ENCODE measurements around the gene HLCS. TPM values are rescaled to one million over a fixed set of nuclear protein-coding genes. Genes with fewer than 3 reads are reported as not detected.

HLCS gene
- total RNA-seq, 1 experiment from 2014 or later: 12.7 TPM

DNA sequence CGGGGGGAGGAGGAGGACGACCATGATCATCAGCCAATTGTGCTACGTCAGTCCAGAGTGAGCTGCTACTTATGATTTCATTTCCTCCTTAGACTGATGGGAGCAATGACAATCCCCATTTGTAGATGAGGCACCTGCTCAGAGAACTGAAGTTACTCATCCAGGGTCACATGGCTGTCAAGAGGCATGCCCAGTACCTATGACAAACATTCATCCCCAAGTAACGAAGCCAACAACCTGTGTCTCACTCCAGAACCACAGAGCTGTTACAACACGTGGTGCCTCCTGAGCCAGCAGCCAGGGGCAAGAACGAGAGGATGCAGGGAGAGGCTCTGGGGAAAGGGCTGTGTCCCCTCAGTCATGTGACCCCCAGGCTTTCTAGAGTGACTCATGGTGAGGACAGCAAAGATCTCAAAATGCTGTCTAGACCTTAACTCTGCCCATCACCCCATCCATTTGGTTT lies 173.9 kb downstream of the HLCS start:
- peaks cover 11 to 20% of the 10 kb centered on the region in 2 experiments for H3K4me1 Mint-ChIP-seq

More for the DNA sequence above, 173.9 kb downstream of the HLCS start:
- no peak overlapping the region for H2BK20ac ChIP-seq (ENCODE audit: low read depth, low read length, poor library complexity, severe bottlenecking)
- no peak overlapping the region for H3K14ac ChIP-seq (ENCODE audit: insufficient read depth, low read length)
- no peaks in the 10 kb centered on the region for H4K20me1 ChIP-seq (ENCODE audit: control insufficient read depth, insufficient read depth, insufficient read length)
- no peak overlapping the region for H2AK5ac ChIP-seq (ENCODE audit: insufficient read length, low read length)
- no peak overlapping the region for H4K8ac ChIP-seq (replicated peaks; ENCODE audit: insufficient read length, low read depth, low read length)
- H3T11ph ChIP-seq (ENCODE audit: low read length): no peak overlapping the region
- no peak overlapping the region for H3K4ac ChIP-seq (ENCODE audit: low read depth, low read length)
- H3K4me2 ChIP-seq (ENCODE audit: insufficient read depth, insufficient read length, low read length): no peak overlapping the region
- H2BK5ac ChIP-seq (ENCODE audit: insufficient read length, low read length): no peak overlapping the region
- H3K9me3 Mint-ChIP-seq: no peaks in the 10 kb centered on the region; a peak in 1 of 5 replicates
- no peak overlapping the region for H2BK120ac ChIP-seq (ENCODE audit: low read depth, low read length, poor library complexity, severe bottlenecking)
- no peaks in the 10 kb centered on the region for H3K27me3 ChIP-seq (ENCODE audit: insufficient read depth, low read length)
- H4K91ac ChIP-seq (ENCODE audit: insufficient read length, low read depth, low read length): no peak overlapping the region
- H3K79me1 ChIP-seq (ENCODE audit: insufficient read depth, low read depth, low read length, poor library complexity, severe bottlenecking): no peaks in the 10 kb centered on the region
- H3K4me1 ChIP-seq (ENCODE audit: insufficient read depth, low read length): peaks cover 7% of the 10 kb centered on the region; the same call in 1 of the 2 replicates
- H3K4me3 Mint-ChIP-seq: no peak overlapping the region
- H3K36me3 Mint-ChIP-seq (ENCODE audit: insufficient read depth in 1 of 3, low read depth in 3 of 3): no peaks in the 10 kb centered on the region; a peak in 1 of 7 replicates
- no peaks in the 10 kb centered on the region for H3K9me3 ChIP-seq (ENCODE audit: control insufficient read depth, low read depth, low read length)
- TF ChIP-seq, protein P1, sequence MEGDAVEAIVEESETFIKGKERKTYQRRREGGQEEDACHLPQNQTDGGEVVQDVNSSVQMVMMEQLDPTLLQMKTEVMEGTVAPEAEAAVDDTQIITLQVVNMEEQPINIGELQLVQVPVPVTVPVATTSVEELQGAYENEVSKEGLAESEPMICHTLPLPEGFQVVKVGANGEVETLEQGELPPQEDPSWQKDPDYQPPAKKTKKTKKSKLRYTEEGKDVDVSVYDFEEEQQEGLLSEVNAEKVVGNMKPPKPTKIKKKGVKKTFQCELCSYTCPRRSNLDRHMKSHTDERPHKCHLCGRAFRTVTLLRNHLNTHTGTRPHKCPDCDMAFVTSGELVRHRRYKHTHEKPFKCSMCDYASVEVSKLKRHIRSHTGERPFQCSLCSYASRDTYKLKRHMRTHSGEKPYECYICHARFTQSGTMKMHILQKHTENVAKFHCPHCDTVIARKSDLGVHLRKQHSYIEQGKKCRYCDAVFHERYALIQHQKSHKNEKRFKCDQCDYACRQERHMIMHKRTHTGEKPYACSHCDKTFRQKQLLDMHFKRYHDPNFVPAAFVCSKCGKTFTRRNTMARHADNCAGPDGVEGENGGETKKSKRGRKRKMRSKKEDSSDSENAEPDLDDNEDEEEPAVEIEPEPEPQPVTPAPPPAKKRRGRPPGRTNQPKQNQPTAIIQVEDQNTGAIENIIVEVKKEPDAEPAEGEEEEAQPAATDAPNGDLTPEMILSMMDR (conservative IDR thresholded peaks at IDR 0.05): no peak
- no peak for DNase-seq
- no peak overlapping the region for H3K27ac Mint-ChIP-seq
- no peak overlapping the region for H3K23ac ChIP-seq (ENCODE audit: insufficient read length, low read depth, low read length)
- WGBS (ENCODE audit: extremely low coverage, insufficient read length, low lambda C conversion rate): no CpG with 5 or more reads among the region's 6 CpGs
- no peak overlapping the region for H3K18ac ChIP-seq (ENCODE audit: insufficient read length, low read depth, low read length)
- no peak overlapping the region for H3K27ac ChIP-seq (ENCODE audit: insufficient read length, low read depth, low read length)
- H2BK12ac ChIP-seq (ENCODE audit: insufficient read length, low read depth, low read length): no peak overlapping the region
- no peaks in the 10 kb centered on the region for H3K27me3 Mint-ChIP-seq (ENCODE audit: low read depth)
- H2AFZ ChIP-seq (ENCODE audit: low read length): no peak overlapping the region
- no peak overlapping the region for H3K9ac ChIP-seq (ENCODE audit: extremely low read depth, insufficient read length, low read length)
- no peaks in the 10 kb centered on the region for H3K79me2 ChIP-seq (ENCODE audit: insufficient read depth, low read length)
- no peak overlapping the region for H2BK15ac ChIP-seq (ENCODE audit: low read depth, low read length)
- H3K23me2 ChIP-seq (ENCODE audit: insufficient read length, low read depth, low read length, poor library complexity, severe bottlenecking): no peaks in the 10 kb centered on the region
- no peak overlapping the region for H3K56ac ChIP-seq (ENCODE audit: insufficient read length, low read depth, low read length)
- no peak overlapping the region for H4K5ac ChIP-seq (ENCODE audit: insufficient read length, low read depth, low read length)

All from H9 (cell line).